ENCODE measurements around the gene UCN.

DNA sequence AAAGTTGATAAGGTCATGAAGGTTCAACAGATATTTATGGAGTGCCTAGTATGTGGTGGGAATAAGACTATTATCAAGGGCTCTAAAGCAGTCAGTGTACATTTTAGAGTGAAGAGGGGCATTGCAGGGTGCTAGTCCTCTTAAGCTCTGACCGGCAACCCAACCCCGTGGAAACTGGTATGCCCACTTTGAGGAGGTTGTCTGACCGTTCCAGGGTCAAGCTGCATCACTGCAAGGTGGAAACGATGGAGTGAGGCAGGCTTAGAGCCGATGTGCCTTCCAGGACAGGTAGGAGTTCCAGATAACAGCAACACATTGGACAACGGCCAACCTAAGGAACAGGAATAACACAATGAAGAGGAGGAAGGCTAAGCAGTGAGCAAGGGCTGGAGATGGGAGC lies 1.4 kb upstream of the UCN start:
- no peak for TF ChIP-seq CTCF (IDR thresholded peaks at IDR 0.05; ENCODE audit: low read depth, low read length, poor library complexity, severe bottlenecking)
- TF ChIP-seq EZH2phosphoT487 (IDR thresholded peaks at IDR 0.05; ENCODE audit: borderline replicate concordance, low read length) = no peak
